ENCODE measurements around the gene INSRR.

The INSRR gene

GRCh38 chr1:156858959-156859522, at the start of gene INSRR:
TSS of gene INSRR (minus strand) at chr1:156859117. CDS start at chr1:156858621, 496 bp downstream.
- DNase-seq = peak; percentile 24
- in situ Hi-C loops (cut with MboI; ENCODE audit: low pct_unique_long_range_greater_than_20kb, low sequenced_read_pairs) = no loop called here

- no peak for DNase-seq
- in situ Hi-C loops (cut with MboI; ENCODE audit: low pct_unique_long_range_greater_than_20kb, low sequenced_read_pairs) = no loop called here
These were observed 49.6 kb upstream of the INSRR start for GRCh38 chr1:156908541-156908940.

- no peak for DNase-seq
- in situ Hi-C loops (cut with MboI; ENCODE audit: low pct_unique_long_range_greater_than_20kb, low sequenced_read_pairs) = no loop called here
These were observed 47.4 kb upstream of the INSRR start for GRCh38 chr1:156906206-156906906.

GRCh38 chr1:156905651-156906050, 46.7 kb upstream of the INSRR start:
- in situ Hi-C loops (cut with MboI; ENCODE audit: low pct_unique_long_range_greater_than_20kb, low sequenced_read_pairs) = no loop called here

GRCh38 chr1:156905176-156905575, 46.3 kb upstream of the INSRR start:
- in situ Hi-C loops (cut with MboI; ENCODE audit: low pct_unique_long_range_greater_than_20kb, low sequenced_read_pairs) = no loop called here
- DNase-seq = no peak

More at GRCh38 chr1:156905651-156906050, 46.7 kb upstream of the INSRR start:
- peak; percentile 23 for DNase-seq

- in situ Hi-C loops (cut with MboI; ENCODE audit: low pct_unique_long_range_greater_than_20kb, low sequenced_read_pairs) = no loop called here
- DNase-seq = no peak
These were observed 45.5 kb upstream of the INSRR start for GRCh38 chr1:156904187-156904959.

- no peak for DNase-seq
- in situ Hi-C loops (cut with MboI; ENCODE audit: low pct_unique_long_range_greater_than_20kb, low sequenced_read_pairs) = no loop called here
These were observed 44.6 kb upstream of the INSRR start for GRCh38 chr1:156903328-156904091.

- no peak for DNase-seq
- in situ Hi-C loops (cut with MboI; ENCODE audit: low pct_unique_long_range_greater_than_20kb, low sequenced_read_pairs) = no loop called here
These were observed 43.3 kb upstream of the INSRR start for GRCh38 chr1:156901966-156902915.

GRCh38 chr1:156901590-156901900, 42.6 kb upstream of the INSRR start:
- no peak for DNase-seq
- in situ Hi-C loops (cut with MboI; ENCODE audit: low pct_unique_long_range_greater_than_20kb, low sequenced_read_pairs) = no loop called here

- no peak for DNase-seq
- in situ Hi-C loops (cut with MboI; ENCODE audit: low pct_unique_long_range_greater_than_20kb, low sequenced_read_pairs) = no loop called here
These were observed 42.1 kb upstream of the INSRR start for GRCh38 chr1:156900896-156901589.

GRCh38 chr1:156899956-156900718, 41.2 kb upstream of the INSRR start:
- in situ Hi-C loops (cut with MboI; ENCODE audit: low pct_unique_long_range_greater_than_20kb, low sequenced_read_pairs) = no loop called here
- no peak for DNase-seq

- in situ Hi-C loops (cut with MboI; ENCODE audit: low pct_unique_long_range_greater_than_20kb, low sequenced_read_pairs) = no loop called here
- no peak for DNase-seq
These were observed 40.2 kb upstream of the INSRR start for GRCh38 chr1:156898971-156899664.

GRCh38 chr1:156898161-156898566, 39.2 kb upstream of the INSRR start:
- DNase-seq = peak; percentile 89

GRCh38 chr1:156897078-156897825, 38.3 kb upstream of the INSRR start:
- in situ Hi-C loops (cut with MboI; ENCODE audit: low pct_unique_long_range_greater_than_20kb, low sequenced_read_pairs) = no loop called here

More at GRCh38 chr1:156898161-156898566, 39.2 kb upstream of the INSRR start:
- in situ Hi-C loops (cut with MboI; ENCODE audit: low pct_unique_long_range_greater_than_20kb, low sequenced_read_pairs) = no loop called here

GRCh38 chr1:156896490-156897033, 37.6 kb upstream of the INSRR start:
- DNase-seq = no peak
- in situ Hi-C loops (cut with MboI; ENCODE audit: low pct_unique_long_range_greater_than_20kb, low sequenced_read_pairs) = no loop called here

More at GRCh38 chr1:156897078-156897825, 38.3 kb upstream of the INSRR start:
- no peak for DNase-seq

- no peak for DNase-seq
- in situ Hi-C loops (cut with MboI; ENCODE audit: low pct_unique_long_range_greater_than_20kb, low sequenced_read_pairs) = no loop called here
These were observed 37.0 kb upstream of the INSRR start for GRCh38 chr1:156895927-156896326.

Data from KBM-7 (cell line).